ENCODE measurements around the gene KRTAP2-4.
"Not testable (repeated sequence)": the region's sequence is repeated elsewhere in the genome, so short reads cannot be mapped to it uniquely, and the experiment has no call there.

The KRTAP2-4 gene

DNA sequence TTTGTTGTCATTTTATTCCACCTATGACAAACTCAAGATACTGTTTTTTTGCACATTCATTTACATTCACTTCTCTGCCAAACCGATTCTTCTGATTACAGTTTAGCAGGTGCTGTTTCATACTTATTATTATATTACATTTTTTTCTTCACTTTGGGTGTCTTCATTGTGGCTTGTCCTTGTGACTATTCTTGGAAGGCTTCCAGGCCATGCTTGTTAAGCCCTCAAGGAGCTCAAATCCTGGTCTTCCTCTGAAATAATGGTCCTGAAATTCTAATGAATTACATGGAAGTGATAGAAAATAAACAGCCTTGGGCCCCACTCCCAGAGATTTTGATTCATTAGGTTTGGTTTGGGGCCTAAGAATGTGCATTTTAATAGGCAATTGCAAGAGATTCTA is 1.4 kb downstream of the KRTAP2-4 start:
- DNase-seq (ENCODE audit: low spot score), result no peak
- TF ChIP-seq, protein P1, sequence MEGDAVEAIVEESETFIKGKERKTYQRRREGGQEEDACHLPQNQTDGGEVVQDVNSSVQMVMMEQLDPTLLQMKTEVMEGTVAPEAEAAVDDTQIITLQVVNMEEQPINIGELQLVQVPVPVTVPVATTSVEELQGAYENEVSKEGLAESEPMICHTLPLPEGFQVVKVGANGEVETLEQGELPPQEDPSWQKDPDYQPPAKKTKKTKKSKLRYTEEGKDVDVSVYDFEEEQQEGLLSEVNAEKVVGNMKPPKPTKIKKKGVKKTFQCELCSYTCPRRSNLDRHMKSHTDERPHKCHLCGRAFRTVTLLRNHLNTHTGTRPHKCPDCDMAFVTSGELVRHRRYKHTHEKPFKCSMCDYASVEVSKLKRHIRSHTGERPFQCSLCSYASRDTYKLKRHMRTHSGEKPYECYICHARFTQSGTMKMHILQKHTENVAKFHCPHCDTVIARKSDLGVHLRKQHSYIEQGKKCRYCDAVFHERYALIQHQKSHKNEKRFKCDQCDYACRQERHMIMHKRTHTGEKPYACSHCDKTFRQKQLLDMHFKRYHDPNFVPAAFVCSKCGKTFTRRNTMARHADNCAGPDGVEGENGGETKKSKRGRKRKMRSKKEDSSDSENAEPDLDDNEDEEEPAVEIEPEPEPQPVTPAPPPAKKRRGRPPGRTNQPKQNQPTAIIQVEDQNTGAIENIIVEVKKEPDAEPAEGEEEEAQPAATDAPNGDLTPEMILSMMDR (IDR thresholded peaks at IDR 0.05; ENCODE audit: borderline replicate concordance, control extremely low read depth, extremely low read depth, insufficient read depth, missing control alignments), result no peak
- in situ Hi-C loops (cut with MboI; ENCODE audit: low sequenced_read_pairs, unreplicated experiment), result no loop called here

DNA sequence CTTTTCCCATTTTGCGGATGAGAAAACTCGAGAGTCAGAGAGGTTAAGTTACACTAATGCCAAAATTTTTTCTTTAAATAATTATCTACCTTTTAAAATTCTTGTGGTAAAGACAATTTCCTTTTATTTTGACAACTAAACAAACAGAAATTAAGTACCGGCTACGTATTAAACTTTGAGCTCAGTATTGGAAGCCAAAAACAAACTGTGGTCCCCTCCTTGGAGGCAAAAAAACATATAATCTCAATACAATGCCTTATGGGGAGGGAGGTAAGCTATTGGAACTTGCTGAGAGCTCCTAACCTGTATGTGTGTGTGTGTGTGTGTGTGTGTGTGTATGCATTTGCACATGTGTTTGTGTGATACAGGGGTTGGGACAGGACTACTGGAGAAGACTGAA is 2.2 kb downstream of the KRTAP2-4 start:
- TF ChIP-seq, protein P1 (IDR thresholded peaks at IDR 0.05; ENCODE audit: borderline replicate concordance, control extremely low read depth, extremely low read depth, insufficient read depth, missing control alignments), result no peak
- no peak for DNase-seq (ENCODE audit: low spot score)
- in situ Hi-C loops (cut with MboI; ENCODE audit: low sequenced_read_pairs, unreplicated experiment), result no loop called here

GRCh38 chr17:41061964-41062363 is 3.7 kb downstream of the KRTAP2-4 start:
- no peak for DNase-seq (ENCODE audit: low spot score)
- in situ Hi-C loops (cut with MboI; ENCODE audit: low sequenced_read_pairs, unreplicated experiment), result no loop called here
- TF ChIP-seq, protein P1 (IDR thresholded peaks at IDR 0.05; ENCODE audit: borderline replicate concordance, control extremely low read depth, extremely low read depth, insufficient read depth, missing control alignments), result no peak

DNA sequence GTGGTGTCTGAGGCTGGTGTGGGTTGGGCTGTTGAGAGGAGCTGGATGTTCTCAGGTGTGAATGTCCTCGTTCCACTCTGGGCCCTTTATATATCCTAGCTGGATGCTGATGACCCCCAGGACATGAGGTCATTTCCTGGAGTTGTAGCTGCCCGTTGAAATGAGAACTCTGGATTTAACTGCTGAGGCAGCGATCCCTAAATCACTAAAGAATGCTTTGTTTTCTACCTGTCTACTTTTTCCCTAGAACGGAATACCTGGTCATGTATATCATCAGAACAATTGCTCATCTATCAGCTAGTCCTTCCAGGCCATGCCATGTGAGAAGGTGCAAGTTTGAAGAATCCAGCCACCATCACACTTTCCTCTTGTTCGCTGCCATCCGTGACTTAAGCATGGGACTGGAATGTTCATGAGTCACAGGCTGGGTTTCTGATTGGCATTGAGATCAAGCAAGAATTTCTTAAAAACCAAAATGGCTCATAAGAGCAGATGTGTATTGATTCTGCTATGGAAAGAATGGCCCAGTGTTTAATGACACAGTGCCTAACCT is 5.6 kb downstream of the KRTAP2-4 start, which contains the start of gene KRTAP2-3:
TSS of gene KRTAP2-3 (minus strand) at position 63 of the 553 bp plus-strand sequence. CDS start 64 bp downstream, outside the sequence.
- in situ Hi-C loops (cut with MboI; ENCODE audit: low sequenced_read_pairs, unreplicated experiment), result no loop called here
- DNase-seq (ENCODE audit: low spot score), result no peak
- TF ChIP-seq, protein P1 (IDR thresholded peaks at IDR 0.05; ENCODE audit: borderline replicate concordance, control extremely low read depth, extremely low read depth, insufficient read depth, missing control alignments), result no peak

DNA sequence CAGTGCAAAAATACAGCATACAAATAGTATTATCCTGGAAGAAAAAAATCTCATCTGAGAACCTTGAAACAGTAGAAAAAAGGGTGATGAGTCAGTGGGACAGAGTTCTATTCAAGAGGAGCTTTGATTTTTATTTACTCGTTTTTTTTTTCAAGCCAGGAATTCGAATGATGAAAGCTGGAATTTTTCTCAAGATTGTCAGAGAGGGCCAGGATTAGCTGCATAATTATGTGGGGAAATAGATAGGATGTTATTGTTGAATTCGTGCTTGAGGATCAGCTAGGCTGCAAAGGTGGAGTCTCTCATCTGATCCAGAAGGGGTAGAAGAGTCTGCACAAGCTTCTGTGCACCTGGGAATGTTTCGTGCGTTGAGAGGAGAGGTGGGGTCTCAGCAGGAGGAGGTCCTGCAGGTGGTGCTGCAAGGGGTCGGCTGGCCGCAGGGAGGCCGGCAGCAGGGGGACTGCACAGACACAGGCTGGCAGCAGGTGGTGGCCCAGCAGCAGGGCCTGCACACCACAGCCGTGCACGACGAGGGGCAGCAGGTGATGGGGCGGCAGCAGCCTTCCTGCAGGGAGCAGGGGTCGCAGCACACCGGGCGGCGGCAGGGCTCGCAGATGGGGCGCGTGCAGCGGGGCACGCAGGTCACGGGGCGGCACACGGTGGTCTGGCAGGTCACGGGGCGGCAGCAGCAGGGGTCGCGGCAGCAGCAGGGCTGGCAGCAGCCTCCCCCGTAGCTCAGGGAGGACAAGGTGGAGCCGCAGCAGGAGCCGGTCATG is 6.2 kb downstream of the KRTAP2-4 start:
- DNase-seq (ENCODE audit: low spot score); in situ Hi-C loops (cut with MboI; ENCODE audit: low sequenced_read_pairs, unreplicated experiment): not testable (repeated sequence)

DNA sequence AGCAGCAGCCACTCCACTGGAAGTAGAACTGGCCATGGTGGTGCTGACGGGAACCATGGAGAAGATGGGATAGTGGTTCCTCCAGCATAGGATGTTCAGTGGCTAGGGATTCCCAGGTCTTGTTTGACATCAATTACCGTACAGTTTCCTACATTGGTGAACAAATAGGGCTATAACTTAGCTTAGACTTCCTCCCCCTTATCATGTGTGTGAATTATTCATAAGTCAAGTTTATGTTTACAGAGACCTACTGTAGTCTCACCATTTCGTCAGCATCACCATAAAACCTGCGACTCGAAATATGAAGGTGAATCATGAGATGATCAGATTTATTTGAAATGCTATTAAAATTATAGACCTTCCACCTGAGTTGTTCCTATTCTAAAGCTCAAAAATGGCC is 6.9 kb downstream of the KRTAP2-4 start:
- DNase-seq (ENCODE audit: low spot score), result no peak
- in situ Hi-C loops (cut with MboI; ENCODE audit: low sequenced_read_pairs, unreplicated experiment), result no loop called here
- TF ChIP-seq, protein P1 (IDR thresholded peaks at IDR 0.05; ENCODE audit: borderline replicate concordance, control extremely low read depth, extremely low read depth, insufficient read depth, missing control alignments), result no peak

DNA sequence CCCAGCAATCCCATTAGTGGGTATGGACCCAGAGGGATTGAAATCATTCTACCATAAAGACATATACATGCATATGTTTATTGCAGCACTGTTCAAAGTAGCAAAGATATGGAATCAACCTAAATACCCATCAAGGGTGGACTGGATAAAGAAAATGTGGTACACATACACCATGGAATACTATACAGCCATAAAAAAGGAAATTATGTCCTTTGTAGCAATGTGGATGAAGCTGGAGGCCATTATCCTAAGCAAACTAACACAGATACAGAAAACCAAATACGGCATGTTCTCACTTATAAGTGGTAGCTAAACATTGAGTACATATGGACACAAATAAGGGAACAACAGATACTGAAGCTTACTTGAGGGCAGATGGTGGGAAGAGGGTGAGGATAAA is 8.1 kb downstream of the KRTAP2-4 start:
- DNase-seq (ENCODE audit: low spot score), result no peak
- TF ChIP-seq, protein P1 (IDR thresholded peaks at IDR 0.05; ENCODE audit: borderline replicate concordance, control extremely low read depth, extremely low read depth, insufficient read depth, missing control alignments), result no peak
- in situ Hi-C loops (cut with MboI; ENCODE audit: low sequenced_read_pairs, unreplicated experiment), result no loop called here

DNA sequence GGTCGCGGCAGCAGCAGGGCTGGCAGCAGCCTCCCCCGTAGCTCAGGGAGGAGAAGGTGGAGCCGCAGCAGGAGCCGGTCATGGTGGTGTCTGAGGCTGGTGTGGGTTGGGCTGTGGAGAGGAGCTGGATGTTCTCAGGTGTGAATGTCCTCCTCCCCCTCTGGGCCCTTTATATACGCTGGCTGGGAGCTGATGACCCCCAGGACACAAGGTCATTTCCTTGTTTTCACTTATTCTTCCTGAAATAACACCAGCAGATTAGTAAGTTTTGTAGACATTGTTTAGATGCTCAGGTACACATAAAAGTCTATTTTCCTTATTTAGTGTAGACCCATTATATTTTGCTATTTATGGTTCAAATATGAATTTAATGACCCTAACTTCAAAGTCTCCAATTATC is 10.5 kb downstream of the KRTAP2-4 start, which contains the start of gene KRTAP2-2:
TSS of gene KRTAP2-2 (minus strand) at position 101 of the 400 bp plus-strand sequence. CDS start at position 82, 19 bp downstream.
- in situ Hi-C loops (cut with MboI; ENCODE audit: low sequenced_read_pairs, unreplicated experiment), result not testable (repeated sequence)

GRCh38 chr17:41054556-41054955 is 11.1 kb downstream of the KRTAP2-4 start:
- in situ Hi-C loops (cut with MboI; ENCODE audit: low sequenced_read_pairs, unreplicated experiment), result not testable (repeated sequence)

More for the DNA sequence above, 10.5 kb downstream of the KRTAP2-4 start, which contains the start of gene KRTAP2-2:
- not testable (repeated sequence) for DNase-seq (ENCODE audit: low spot score)

More at GRCh38 chr17:41054556-41054955, 11.1 kb downstream of the KRTAP2-4 start:
- DNase-seq (ENCODE audit: low spot score), result not testable (repeated sequence)

Measured in GM13976 (cell line).